Measurements from ENCODE around the gene IPO13.

DNA sequence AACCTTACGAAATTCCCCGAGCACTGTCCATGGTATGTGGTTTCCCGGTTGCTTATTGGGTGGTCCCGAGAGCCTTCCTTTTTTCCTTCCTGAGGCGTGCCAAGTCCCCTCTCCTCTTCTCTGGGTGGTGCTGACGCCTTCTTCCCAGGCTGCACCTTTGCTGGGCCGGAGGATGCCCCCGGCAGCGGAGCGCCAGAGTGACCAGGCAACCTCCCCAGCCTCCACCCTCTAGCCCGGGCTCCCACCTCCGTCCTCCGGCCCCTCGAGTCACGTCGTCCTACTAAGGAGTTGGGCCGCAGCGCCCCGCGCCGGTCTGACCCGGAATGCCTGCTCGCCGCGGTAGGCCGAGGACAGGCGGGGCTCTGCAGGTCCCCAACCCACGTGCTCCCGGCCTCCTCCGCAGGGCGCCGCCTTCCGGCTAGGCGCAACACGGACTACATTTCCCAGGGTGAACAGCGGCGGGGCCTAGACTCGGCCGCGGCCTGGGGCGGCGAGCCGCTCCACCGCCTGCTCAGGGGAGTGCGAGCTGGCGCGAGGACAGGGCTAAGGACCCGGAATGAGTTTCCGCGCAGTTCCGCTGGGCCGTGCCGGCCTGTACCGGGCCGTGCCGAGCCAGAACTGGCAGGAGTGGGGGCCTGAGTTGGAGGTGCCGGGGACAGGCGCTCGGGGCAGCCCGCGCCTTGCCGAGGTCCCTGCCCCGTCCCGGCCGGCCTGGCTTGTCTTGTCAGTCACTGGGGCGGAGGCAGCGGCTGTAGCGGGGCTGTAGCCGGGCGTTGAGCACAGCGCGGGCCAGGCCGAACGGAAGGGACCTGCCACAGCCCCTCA, at the start of gene IPO13:
- TF ChIP-seq POLR2AphosphoS5 (IDR thresholded peaks at IDR 0.05; ENCODE audit: low read depth, low read length): peak; percentile 71
- TF ChIP-seq POLR2A (IDR thresholded peaks at IDR 0.05; ENCODE audit: low read depth, low read length): peak; percentile 45; the same call in 1 of the 2 replicates

Measured in GM12891 (cell line).